H1 (cell line): Measurements from ENCODE around the gene SLC25A5. TPM values are rescaled to one million over a fixed set of nuclear protein-coding genes. Genes with fewer than 3 reads are reported as not detected.
A peak's percentile ranks its signal among the peaks of the same experiment; 100 is the strongest.

Experiments used
- BACH1 ChIP-seq: IDR thresholded peaks from 2 replicates; pipeline ENCODE4 v1.6.1; 2012; ENCODE audit warnings: low read length, improper control_type of control experiment
- BRCA1 ChIP-seq: IDR thresholded peaks from 2 replicates; pipeline ENCODE4 v1.6.1; 2012; ENCODE audit warnings: low read depth, low read length, improper control_type of control experiment
- CHD1 ChIP-seq: IDR thresholded peaks from 2 replicates; pipeline ENCODE4 v1.6.1; 2012; ENCODE audit warnings: low read depth, low read length, improper control_type of control experiment
- CHD2 ChIP-seq: IDR thresholded peaks from 2 replicates; pipeline ENCODE4 v1.6.1; 2012; ENCODE audit warnings: low read length, improper control_type of control experiment
- CREB1 ChIP-seq: IDR thresholded peaks from 2 replicates; pipeline ENCODE4 v1.6.1; 2012; ENCODE audit warnings: inconsistent platforms
- E2F6 ChIP-seq: IDR thresholded peaks from 2 replicates; pipeline ENCODE4 v1.6.1; 2012; ENCODE audit warnings: inconsistent platforms
- GTF2F1 ChIP-seq: IDR thresholded peaks from 2 replicates; pipeline ENCODE4 v1.6.1; 2012; ENCODE audit warnings: low read depth, low read length, improper control_type of control experiment, borderline replicate concordance
- HDAC2 ChIP-seq, 2 experiments: fragments of 300-600 bp in 1 of 2; sonication (generic) in 1 of 2; IDR thresholded peaks; 2 replicates each; pipeline ENCODE4 v1.6.1; 2011 to 2012; ENCODE audit warnings: low read depth in 2 of 2, low read length in 2 of 2, mild to moderate bottlenecking in 2 of 2, moderate library complexity in 2 of 2, borderline replicate concordance in 1 of 2, inconsistent platforms in 1 of 2
- JUN ChIP-seq: IDR thresholded peaks from 2 replicates; pipeline ENCODE4 v1.6.1; 2011; ENCODE audit warnings: low read depth, mild to moderate bottlenecking, improper control_type of control experiment, low read length
- MAFK ChIP-seq: IDR thresholded peaks from 2 replicates; pipeline ENCODE4 v1.6.1; 2012; ENCODE audit warnings: low read depth, mild to moderate bottlenecking, improper control_type of control experiment, low read length
- MAX ChIP-seq: IDR thresholded peaks from 2 replicates; pipeline ENCODE4 v1.6.1; 2012; ENCODE audit warnings: inconsistent platforms
- NANOG ChIP-seq: IDR thresholded peaks from 2 replicates; pipeline ENCODE4 v1.6.1; 2011; ENCODE audit warnings: low read length, low read depth, mild to moderate bottlenecking, inconsistent platforms; ENCODE audit not compliant: insufficient read depth, poor library complexity, severe bottlenecking
- NRF1 ChIP-seq: IDR thresholded peaks from 2 replicates; pipeline ENCODE4 v1.6.1; 2011; ENCODE audit warnings: mild to moderate bottlenecking, low read depth, low read length, improper control_type of control experiment
- PHF8 ChIP-seq: fragments of 200-600 bp; sonication (generic); conservative IDR thresholded peaks from 2 replicates; pipeline ENCODE4 v1.7.1; 2012; ENCODE audit warnings: low read depth, mild to moderate bottlenecking, inconsistent platforms, low read length, moderate library complexity
- RAD21 ChIP-seq, 2 experiments: IDR thresholded peaks in 1 of 2; conservative IDR thresholded peaks in 1 of 2; 2 replicates each; pipeline ENCODE4 v1.6.1; 2011; ENCODE audit warnings: low read depth in 2 of 2, low read length in 2 of 2, improper control_type of control experiment in 1 of 2, inconsistent platforms in 1 of 2, mild to moderate bottlenecking in 1 of 2, moderate library complexity in 1 of 2
- SIN3A ChIP-seq, 2 experiments: IDR thresholded peaks in 1 of 2; conservative IDR thresholded peaks in 1 of 2; 2 replicates each; pipeline ENCODE4 v1.6.1; 2011 to 2012; ENCODE audit warnings: low read length in 2 of 2, improper control_type of control experiment in 1 of 2, low read depth in 1 of 2, mild to moderate bottlenecking in 1 of 2
- SP1 ChIP-seq: IDR thresholded peaks from 2 replicates; pipeline ENCODE4 v1.6.1; 2011; ENCODE audit warnings: low read depth, low read length
- SP4 ChIP-seq: IDR thresholded peaks from 2 replicates; pipeline ENCODE4 v1.6.1; 2012; ENCODE audit warnings: low read length, inconsistent platforms
- TAF1 ChIP-seq: IDR thresholded peaks from 2 replicates; pipeline ENCODE4 v1.6.1; 2011; ENCODE audit warnings: mild to moderate bottlenecking, low read depth, low read length
- TBP ChIP-seq: IDR thresholded peaks from 2 replicates; pipeline ENCODE4 v1.6.1; 2011; ENCODE audit warnings: low read depth, low read length, improper control_type of control experiment
- TEAD4 ChIP-seq: IDR thresholded peaks from 2 replicates; pipeline ENCODE4 v1.6.1; 2012; ENCODE audit warnings: low read depth, low read length, inconsistent platforms, mixed read lengths
- polyA plus RNA-seq, 7 experiments: library from polyadenylated mRNA; depleted of rRNA in 3 of 7; stranded (reverse) in 5 of 7; unstranded in 2 of 7; fragments of >200 nt in 5 of 7; fragments of 200-250 nt in 2 of 7; gene quantifications; 1 replicate in 5 of 7; 2 replicates in 1 of 7; 4 replicates in 1 of 7; pipeline versions ENCODE4 v1.2.1 to v1.2.3, GENCODE V29; 2011 to 2013; ENCODE audit warnings: missing spikeins in 2 of 7, mixed read lengths in 2 of 7
- total RNA-seq: library from RNA; stranded (reverse); fragmentation: NEBNext Ultra II Directional; extraction: Animal tissue kit (Norgen Biotek cat#: 25700); gene quantifications from 2 replicates; pipeline ENCODE4 v1.2.1, GENCODE V29; 2021

SLC25A5 gene
- total and polyA plus RNA-seq, 2 of the 8 experiments (the other 6 are each of a cell fraction or from before 2014, with no cell fraction given): 512 to 727 TPM

- peak; percentile 85 for TF ChIP-seq TBP
- 0 out of 2 replicates have a peak, but pooled peaks have one; percentile 8 for TF ChIP-seq SP1
- TF ChIP-seq E2F6: peak; percentile 95
- no peak for TF ChIP-seq TEAD4
- TF ChIP-seq SIN3A (conservative IDR thresholded peaks at IDR 0.05 in 1 of 2, IDR thresholded peaks at IDR 0.05 in 1 of 2; ENCODE audit: low read depth in 1 of 2, low read length in 2 of 2): no peak; a peak in 1 of 4 replicates
- TF ChIP-seq PHF8: no peak
- no peak for TF ChIP-seq BACH1
- TF ChIP-seq MAX: peak; percentile 21; the same call in 1 of the 2 replicates
- no peak for TF ChIP-seq HDAC2 (IDR thresholded peaks at IDR 0.05; ENCODE audit: borderline replicate concordance in 1 of 2, low read depth in 2 of 2, low read length in 2 of 2)
- TF ChIP-seq NANOG: no peak
- TF ChIP-seq CHD1: no peak
- TF ChIP-seq RAD21 (IDR thresholded peaks at IDR 0.05 in 1 of 2, conservative IDR thresholded peaks at IDR 0.05 in 1 of 2; ENCODE audit: low read depth in 2 of 2, low read length in 2 of 2): no peak
- no peak for TF ChIP-seq NRF1
- no peak for TF ChIP-seq CREB1
- TF ChIP-seq CHD2: 0 out of 2 replicates have a peak, but pooled peaks have one; percentile 11
- TF ChIP-seq BRCA1: no peak
- no peak for TF ChIP-seq MAFK
- peak; percentile 71 for TF ChIP-seq TAF1
- no peak for TF ChIP-seq SP4
- no peak for TF ChIP-seq JUN
- TF ChIP-seq GTF2F1: no peak
- TF ChIP-seq, all 59 proteins: peak for 10
These were observed at the start of gene SLC25A5 (continued) for GRCh38 chrX:119467842-119468550.
